SHP77 treated with DMSO at 0.1 percent for 48 hours (cell line): Measurements from ENCODE around the gene ADGRB2.

Experiments used
- DNase-seq: peaks from one replicate; lab custom pipeline; 2025; lab: John Stamatoyannopoulos, UW

ADGRB2 gene

DNA sequence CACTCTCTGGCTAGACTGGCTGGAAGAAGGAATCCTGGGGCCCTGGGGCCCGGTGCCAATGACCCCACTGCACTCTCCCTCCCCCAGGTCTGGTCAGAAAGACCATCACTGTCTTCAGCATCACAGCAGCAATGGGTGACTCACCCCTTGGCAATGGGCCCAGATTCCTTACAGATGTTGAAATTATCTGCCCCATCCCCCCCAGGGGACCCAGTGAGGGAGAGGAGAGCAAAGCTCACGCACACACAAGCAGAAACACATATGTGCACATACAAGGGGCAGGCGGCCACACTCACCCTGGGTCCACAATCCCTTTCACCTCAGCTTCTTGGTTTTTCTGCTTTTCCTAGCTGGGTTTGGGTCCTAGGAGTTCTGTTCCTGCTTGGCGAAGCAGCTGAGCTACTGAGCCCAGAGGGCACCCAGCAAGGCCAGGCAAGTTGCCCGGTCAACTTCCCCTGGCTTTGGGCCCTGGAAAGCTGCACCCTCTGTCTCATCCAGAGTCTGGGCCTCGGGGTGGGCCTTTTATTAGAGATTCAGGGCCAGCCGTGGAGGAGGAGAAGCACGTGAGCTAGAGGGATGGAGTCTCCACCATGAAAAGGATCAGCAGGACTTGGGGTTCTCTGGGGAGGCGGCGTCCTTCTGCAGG lies 62.9 kb downstream of the ADGRB2 start:
- DNase-seq = peak; percentile 59

DNA sequence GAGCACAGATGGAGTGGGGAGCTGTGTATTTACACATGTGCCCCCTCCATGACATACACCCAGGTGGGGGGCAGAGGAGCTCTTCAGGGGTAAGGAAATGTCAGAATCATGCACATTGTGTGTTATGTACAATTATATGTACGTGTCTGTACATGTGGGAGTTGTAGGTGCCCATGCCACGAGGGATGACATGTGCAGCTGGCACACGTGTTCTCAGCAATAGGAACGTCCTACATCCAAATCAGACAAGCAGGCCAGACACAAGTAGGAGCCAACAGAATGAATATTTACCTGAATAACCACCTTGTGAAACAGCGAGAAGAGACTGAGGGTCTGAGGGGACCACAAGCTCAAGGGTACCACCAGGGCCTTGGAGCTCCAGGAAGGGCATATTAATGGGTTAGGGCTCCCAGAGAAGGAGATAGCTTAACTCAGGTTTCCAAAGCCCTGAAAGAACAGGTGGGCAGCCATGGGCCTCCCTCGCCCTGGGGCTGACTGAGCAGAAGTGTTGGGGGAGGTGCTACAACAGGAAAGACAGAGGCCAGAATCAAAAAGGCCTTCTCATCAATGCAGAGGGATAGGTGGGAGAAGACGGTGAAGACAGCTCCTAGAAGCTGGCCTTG lies 63.6 kb downstream of the ADGRB2 start:
- no peak for DNase-seq

GRCh38 chr1:31699341-31699891 lies 64.7 kb downstream of the ADGRB2 start:
- no peak for DNase-seq

DNA sequence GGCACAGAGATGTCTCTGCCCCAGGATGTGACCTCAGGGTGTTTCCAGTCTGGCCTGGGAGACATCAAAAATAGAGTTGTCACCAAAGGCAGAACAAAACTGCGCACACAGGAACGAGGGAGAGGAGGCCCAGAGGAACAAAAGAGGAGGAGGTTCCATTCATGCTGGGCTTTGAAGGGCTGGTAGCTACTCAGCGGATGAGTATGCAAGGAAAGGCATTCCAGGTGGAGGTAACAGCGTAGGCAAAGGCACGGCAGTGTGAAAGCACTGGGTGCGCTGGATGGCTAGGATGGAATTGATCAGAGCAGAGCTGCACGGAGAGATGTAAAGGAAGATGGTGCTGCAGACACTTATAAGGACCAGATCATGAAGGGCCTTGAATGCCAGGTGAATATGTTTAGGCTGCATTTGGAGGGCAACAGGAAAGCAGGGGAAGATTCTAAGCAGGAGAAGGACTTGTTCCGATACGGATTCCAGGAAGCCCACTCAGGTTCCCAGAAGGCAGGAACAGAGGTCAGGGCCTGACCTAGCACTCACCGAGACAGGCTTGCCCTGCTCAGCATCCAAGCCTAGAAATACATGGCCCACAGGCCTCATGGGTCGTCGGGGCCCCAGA lies 66.7 kb downstream of the ADGRB2 start:
- DNase-seq = no peak

DNA sequence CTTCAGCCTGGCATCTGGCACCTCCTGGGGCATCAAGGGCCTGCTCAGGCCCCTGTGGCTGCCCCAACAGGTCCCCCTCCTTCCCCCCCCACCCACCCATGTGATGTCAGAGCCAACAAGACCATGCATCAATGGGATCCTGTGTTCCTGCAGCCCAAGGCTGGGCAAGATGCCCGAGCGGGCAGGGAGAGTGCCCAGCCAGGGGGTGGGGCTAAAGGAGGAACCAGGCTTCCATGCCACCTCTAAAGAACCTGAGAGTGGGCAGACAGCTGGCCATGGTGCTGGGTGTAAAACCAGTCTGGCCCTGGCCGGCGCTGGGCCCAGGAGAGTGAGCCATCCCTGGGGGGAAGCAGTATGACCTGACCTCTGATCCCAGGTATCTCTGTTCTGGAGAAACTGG lies 67.9 kb downstream of the ADGRB2 start:
- no peak for DNase-seq

DNA sequence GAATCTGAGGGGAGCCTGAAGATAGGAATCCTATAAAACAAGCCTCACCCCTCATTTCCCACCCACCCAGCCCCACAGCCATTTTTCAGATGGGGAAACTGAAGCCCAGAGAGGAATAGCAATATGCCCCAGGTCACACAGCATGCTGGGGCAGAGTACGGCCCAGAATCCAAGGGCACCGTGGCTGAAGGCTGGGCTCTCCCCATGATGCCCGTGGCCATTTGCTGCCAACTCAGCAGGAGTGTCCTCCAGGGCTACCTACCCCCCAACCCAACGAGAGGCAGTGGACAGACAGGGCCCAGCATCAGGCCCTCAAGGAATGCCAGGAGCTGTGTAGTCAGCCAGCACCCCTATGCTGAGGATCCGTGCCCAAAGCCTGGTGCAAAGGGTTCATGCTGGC lies 68.8 kb downstream of the ADGRB2 start:
- no peak for DNase-seq

DNA sequence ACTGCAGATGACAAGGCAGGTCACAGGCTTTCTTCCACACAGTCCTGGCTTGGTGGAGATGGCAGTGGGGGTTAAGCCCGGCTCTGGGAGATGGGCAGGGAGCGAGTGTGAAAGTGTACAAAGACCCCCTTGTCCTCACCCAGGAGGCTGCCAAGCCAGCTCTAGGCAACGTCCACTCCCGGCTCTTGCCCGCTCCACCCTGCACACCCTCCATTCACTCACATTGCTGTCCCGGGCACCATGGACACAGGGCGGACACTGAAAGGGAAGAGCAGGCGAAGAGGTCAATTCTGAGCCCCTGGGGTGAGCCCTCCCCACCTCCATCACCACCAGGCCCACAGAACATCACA lies 69.2 kb downstream of the ADGRB2 start:
- DNase-seq = no peak

GRCh38 chr1:31694069-31694963 lies 69.8 kb downstream of the ADGRB2 start:
- DNase-seq = no peak

DNA sequence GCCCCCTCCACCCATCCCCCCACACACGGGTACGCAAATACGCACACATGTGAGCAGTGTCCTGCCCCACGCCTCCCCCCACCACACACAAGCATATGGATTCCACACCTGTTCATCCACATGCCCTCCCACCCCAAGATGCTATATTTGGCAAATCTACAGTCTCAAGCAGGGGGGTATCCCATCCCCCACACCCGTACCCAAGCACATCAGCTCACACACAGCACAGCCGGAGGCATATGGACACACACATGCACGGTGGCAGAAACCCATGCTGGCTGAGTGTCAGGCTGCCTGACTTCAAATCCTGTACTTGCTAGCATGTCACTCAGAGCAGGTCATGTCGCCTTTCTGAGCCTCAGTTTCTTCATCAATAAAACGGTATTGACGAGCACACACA lies 70.9 kb downstream of the ADGRB2 start:
- DNase-seq = no peak

GRCh38 chr1:31691951-31692350 lies 72.2 kb downstream of the ADGRB2 start:
- no peak for DNase-seq

GRCh38 chr1:31691446-31691845 lies 72.7 kb downstream of the ADGRB2 start:
- no peak for DNase-seq

DNA sequence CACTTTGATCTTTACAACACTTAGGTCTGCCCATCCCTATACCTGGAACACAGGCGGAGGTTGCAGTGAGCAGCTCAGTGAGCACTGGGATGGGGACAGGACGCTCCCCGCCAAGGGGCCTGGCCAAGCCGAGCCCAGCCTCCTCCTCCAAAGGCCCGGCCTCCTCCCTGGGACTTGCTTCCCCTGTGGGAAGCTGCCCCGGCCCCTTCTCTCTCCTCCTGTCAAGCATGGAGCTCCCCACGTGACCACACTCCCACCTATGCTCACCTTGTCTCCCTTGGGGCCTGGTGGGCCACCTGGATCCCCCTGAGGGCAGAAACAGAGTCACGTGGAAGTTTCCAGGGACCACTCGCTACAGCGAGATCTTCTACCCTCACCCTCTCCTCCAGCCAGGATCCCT lies 73.2 kb downstream of the ADGRB2 start:
- DNase-seq = no peak

DNA sequence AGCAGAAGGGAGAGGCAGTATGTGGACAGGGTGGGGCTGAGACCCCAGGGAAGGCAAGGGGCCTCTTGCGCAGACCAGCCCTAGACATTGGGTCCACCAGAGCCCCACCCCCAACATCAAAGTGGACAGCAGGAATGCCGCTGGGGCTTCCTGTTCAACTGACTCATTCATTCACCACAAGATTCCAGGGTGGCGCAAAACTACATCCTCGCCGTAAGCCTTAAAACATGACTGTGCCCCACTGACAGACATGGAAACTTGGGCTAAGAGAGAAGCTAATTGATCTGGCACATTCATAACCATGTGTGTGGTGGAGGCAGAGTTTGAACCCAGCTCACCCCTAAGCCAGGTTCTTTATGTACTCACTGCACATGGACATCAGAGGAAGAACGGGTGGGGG lies 74.3 kb downstream of the ADGRB2 start:
- DNase-seq = no peak

DNA sequence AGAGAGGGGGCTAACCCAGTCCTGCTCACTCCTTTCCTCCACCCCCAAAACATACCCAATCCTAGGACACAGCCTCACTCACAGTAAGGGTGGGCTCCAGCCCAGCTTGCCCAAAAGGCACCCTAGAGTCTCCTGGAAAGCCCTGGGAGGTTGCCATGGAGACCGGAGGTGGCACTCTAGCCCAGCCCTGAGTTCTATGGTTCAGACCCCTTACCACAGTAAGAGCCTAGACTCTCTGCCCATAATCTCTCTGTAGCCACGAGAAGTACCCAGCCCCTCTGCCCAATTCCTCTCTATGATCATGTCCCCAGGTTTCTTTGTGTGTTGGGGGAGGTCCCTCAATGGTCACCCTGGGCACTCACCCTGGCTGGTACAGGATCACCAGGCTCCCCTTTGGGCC lies 74.8 kb downstream of the ADGRB2 start:
- DNase-seq = no peak

DNA sequence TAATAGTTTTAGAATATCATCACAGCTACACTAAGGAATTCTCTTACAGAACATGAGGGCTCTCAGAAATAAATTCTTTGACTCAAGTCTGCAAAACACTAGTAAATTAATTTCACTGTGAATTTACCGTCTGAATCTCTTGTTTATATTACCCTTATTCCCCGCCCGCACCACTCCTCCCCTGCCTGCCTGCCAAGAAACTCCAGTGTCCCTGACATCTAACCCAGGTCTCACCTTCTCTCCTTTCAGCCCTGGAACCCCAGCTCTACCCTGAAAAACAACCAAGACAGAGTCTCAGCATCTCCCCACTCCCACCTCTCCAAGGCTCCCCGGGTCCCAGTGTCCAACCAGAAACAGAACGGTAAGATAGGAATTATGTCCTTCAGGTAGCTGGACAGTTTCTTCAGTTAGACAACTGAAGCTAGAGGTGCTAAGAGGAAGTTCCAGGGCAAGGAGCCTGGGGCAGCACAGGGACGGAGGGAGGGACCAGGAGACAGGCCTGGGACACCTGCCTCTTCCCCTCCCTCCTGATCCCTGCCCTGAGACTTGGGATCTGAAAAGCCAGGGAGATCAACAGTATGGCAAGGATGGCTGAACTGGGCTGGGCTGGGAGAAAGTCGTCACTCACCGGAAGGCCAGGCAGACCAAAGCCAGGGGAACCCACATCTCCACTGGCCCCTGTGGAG lies 75.8 kb downstream of the ADGRB2 start:
- no peak for DNase-seq

- no peak for DNase-seq
These were observed 76.5 kb downstream of the ADGRB2 start for GRCh38 chr1:31687601-31688000.

DNA sequence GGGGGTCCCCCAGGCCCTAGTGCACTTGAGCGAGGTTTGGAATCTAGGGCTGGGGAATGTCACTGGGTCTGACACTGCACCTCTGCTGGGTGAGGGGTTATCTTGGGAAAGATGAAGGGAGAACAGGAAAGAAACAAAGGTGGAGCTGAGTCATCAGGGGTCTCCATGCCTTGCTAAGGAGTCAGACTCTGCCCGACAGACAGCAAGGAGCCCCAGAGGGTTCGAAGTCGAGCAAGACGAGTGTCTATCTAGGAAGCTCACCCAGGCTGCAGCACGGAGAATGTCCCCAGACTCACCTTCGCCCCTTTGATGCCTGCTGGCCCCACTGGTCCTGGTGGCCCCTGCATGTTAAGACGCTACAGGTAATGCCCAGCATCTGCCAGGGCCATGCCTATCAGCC lies 78.3 kb downstream of the ADGRB2 start:
- no peak for DNase-seq

GRCh38 chr1:31683997-31684396 lies 80.1 kb downstream of the ADGRB2 start:
- no peak for DNase-seq

GRCh38 chr1:31681415-31681814 lies 82.7 kb downstream of the ADGRB2 start:
- no peak for DNase-seq

GRCh38 chr1:31679676-31680230 lies 84.4 kb downstream of the ADGRB2 start:
- no peak for DNase-seq

DNA sequence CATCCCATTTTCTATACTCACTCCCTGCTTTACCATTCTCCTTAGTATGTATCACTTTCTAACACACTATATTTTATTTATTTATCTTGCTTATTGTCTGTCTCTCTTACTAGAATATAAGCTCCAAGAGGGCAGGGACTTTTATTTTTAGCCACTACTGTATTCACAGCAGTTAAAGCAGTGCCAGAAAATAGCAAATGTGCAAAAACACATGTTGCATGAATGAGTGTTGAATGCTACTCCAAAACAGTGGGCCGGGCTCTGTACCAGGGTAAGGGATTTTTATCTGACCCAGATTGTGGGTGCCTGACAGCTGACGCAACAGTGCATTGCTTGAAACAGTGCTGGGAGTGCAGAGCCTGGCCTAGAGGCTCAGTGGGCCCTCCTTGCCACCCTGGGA lies 85.0 kb downstream of the ADGRB2 start:
- no peak for DNase-seq

GRCh38 chr1:31678681-31679080 lies 85.5 kb downstream of the ADGRB2 start:
- no peak for DNase-seq
